ENCODE data around the gene MCM5. TPM values are rescaled to one million over a fixed set of nuclear protein-coding genes. Genes with fewer than 3 reads are reported as not detected.

MCM5 gene
- total and polyA plus RNA-seq, 2 of the 13 experiments (the other 11 are each of a cell fraction or from before 2014, with no cell fraction given): 40.2 to 93.5 TPM

DNA sequence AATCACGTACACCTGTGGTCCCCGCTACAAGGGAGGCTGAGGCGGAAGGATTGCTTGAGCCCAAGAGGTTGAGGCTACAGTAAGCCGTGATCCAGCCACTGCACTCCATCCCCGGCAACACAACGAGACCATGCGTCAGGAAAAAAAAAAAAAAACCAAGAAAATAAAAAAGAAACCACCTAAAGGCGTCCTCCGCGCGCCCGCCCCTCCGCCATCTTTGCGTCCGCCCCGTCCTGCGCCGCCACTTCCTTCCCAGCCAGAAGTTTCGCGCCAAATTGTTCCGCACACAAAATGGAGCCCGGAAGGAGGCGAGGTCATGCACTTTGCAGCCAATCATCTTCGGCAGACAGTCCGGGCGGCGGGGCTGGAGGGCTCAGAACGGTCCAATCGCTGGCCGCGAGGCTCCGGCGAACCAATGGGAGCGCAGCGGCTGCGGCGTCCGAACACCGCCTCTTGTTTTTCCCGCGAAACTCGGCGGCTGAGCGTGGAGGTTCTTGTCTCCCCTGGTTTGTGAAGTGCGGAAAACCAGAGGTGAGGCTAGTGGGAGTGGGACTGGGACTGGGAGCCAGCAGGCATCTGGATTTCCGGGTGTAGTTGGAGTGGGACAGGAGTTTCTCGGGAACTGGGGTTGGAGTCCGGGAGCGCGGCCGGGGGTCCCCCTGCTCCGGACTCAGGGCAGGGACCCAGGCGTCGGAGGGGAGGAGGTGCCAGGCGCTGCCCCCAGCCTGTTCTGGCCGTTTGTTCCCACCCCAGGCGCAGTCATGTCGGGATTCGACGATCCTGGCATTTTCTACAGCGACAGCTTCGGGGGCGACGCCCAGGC, at the start of gene MCM5 (continued):
- TF ChIP-seq, protein P1, sequence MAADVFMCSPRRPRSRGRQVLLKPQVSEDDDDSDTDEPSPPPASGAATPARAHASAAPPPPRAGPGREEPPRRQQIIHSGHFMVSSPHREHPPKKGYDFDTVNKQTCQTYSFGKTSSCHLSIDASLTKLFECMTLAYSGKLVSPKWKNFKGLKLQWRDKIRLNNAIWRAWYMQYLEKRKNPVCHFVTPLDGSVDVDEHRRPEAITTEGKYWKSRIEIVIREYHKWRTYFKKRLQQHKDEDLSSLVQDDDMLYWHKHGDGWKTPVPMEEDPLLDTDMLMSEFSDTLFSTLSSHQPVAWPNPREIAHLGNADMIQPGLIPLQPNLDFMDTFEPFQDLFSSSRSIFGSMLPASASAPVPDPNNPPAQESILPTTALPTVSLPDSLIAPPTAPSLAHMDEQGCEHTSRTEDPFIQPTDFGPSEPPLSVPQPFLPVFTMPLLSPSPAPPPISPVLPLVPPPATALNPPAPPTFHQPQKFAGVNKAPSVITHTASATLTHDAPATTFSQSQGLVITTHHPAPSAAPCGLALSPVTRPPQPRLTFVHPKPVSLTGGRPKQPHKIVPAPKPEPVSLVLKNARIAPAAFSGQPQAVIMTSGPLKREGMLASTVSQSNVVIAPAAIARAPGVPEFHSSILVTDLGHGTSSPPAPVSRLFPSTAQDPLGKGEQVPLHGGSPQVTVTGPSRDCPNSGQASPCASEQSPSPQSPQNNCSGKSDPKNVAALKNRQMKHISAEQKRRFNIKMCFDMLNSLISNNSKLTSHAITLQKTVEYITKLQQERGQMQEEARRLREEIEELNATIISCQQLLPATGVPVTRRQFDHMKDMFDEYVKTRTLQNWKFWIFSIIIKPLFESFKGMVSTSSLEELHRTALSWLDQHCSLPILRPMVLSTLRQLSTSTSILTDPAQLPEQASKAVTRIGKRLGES (CRISPR knock-in tag; IDR thresholded peaks at IDR 0.05; ENCODE audit: borderline replicate concordance): peak; percentile 58; the same call in 1 of the 2 replicates
- TF ChIP-seq ZNF543 (CRISPR knock-in tag; IDR thresholded peaks at IDR 0.05): no peak
- no peak for TF ChIP-seq ZBTB3 (CRISPR knock-in tag; IDR thresholded peaks at IDR 0.05; ENCODE audit: borderline replicate concordance, low read depth)
- 0 out of 2 replicates have a peak, but pooled peaks have one; percentile 39 for TF ChIP-seq ZNF792 (CRISPR knock-in tag; IDR thresholded peaks at IDR 0.05)
- 0 out of 2 replicates have a peak, but pooled peaks have one; percentile 28 for TF ChIP-seq ZNF331 (CRISPR knock-in tag; IDR thresholded peaks at IDR 0.05)
- TF ChIP-seq, protein P2, sequence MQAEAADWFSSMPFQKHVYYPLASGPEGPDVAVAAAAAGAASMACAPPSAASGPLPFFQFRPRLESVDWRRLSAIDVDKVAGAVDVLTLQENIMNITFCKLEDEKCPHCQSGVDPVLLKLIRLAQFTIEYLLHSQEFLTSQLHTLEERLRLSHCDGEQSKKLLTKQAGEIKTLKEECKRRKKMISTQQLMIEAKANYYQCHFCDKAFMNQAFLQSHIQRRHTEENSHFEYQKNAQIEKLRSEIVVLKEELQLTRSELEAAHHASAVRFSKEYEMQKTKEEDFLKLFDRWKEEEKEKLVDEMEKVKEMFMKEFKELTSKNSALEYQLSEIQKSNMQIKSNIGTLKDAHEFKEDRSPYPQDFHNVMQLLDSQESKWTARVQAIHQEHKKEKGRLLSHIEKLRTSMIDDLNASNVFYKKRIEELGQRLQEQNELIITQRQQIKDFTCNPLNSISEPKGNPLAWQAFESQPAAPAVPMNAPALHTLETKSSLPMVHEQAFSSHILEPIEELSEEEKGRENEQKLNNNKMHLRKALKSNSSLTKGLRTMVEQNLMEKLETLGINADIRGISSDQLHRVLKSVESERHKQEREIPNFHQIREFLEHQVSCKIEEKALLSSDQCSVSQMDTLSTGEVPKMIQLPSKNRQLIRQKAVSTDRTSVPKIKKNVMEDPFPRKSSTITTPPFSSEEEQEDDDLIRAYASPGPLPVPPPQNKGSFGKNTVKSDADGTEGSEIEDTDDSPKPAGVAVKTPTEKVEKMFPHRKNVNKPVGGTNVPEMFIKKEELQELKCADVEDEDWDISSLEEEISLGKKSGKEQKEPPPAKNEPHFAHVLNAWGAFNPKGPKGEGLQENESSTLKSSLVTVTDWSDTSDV (CRISPR knock-in tag; IDR thresholded peaks at IDR 0.05): peak; percentile 67; the same call in 1 of the 2 replicates
- no peak; the same call in 1 of the 2 replicates for TF ChIP-seq ZNF678 (CRISPR knock-in tag; IDR thresholded peaks at IDR 0.05)
- TF ChIP-seq HES4 (CRISPR knock-in tag; IDR thresholded peaks at IDR 0.05; ENCODE audit: borderline replicate concordance): peak; percentile 57; the same call in 1 of the 2 replicates
- TF ChIP-seq PPARG (CRISPR knock-in tag; conservative IDR thresholded peaks at IDR 0.05): 0 out of 2 replicates have a peak, but pooled peaks have one; percentile 16
- TF ChIP-seq, protein P3, sequence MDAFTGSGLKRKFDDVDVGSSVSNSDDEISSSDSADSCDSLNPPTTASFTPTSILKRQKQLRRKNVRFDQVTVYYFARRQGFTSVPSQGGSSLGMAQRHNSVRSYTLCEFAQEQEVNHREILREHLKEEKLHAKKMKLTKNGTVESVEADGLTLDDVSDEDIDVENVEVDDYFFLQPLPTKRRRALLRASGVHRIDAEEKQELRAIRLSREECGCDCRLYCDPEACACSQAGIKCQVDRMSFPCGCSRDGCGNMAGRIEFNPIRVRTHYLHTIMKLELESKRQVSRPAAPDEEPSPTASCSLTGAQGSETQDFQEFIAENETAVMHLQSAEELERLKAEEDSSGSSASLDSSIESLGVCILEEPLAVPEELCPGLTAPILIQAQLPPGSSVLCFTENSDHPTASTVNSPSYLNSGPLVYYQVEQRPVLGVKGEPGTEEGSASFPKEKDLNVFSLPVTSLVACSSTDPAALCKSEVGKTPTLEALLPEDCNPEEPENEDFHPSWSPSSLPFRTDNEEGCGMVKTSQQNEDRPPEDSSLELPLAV (CRISPR knock-in tag; conservative IDR thresholded peaks at IDR 0.05; ENCODE audit: low read depth): no peak
- TF ChIP-seq TCF12 (IDR thresholded peaks at IDR 0.05): no peak
- TF ChIP-seq TCF12 (CRISPR knock-in tag; IDR thresholded peaks at IDR 0.05): no peak
- peak; percentile 93 for TF ChIP-seq NFRKB (IDR thresholded peaks at IDR 0.05)
- TF ChIP-seq LCORL (IDR thresholded peaks at IDR 0.05): no peak
- TF ChIP-seq LCORL (CRISPR knock-in tag; IDR thresholded peaks at IDR 0.05): peak; percentile 15; the same call in 1 of the 2 replicates
- peak; percentile 89 for TF ChIP-seq ZSCAN21 (CRISPR knock-in tag; IDR thresholded peaks at IDR 0.05; ENCODE audit: borderline replicate concordance)
- TF ChIP-seq PHF20 (CRISPR knock-in tag; IDR thresholded peaks at IDR 0.05): peak; percentile 66
- TF ChIP-seq ZNF274 (CRISPR knock-in tag; IDR thresholded peaks at IDR 0.05): peak; percentile 90
- peak; percentile 33 for TF ChIP-seq XRCC5 (optimal IDR thresholded peaks at IDR 0.05; ENCODE audit: low read length)

Data from HepG2 (cell line).